HEK293T (cell line): ENCODE results near the gene NPC1.

ENCODE experiments used
- CTCF ChIA-PET: fragments of 350-600 bp; formaldehyde crosslinking; extraction: SDS; loops from one replicate; lab custom pipeline; 2021; ENCODE audit warnings: antibody characterized with exemption, inconsistent platforms; lab: Yijun Ruan, JAX
- POLR2A ChIA-PET: fragments of 350-600 bp; formaldehyde crosslinking; extraction: SDS; loops from one replicate; lab custom pipeline; 2020; ENCODE audit warnings: antibody characterized with exemption, inconsistent platforms; lab: Yijun Ruan, JAX
- DNase-seq: peaks from one replicate; pipeline ENCODE4 v3.0.0; 2012; ENCODE audit warnings: mixed read lengths; ENCODE audit errors: extremely low spot score
- ARNT ChIP-seq: fragments of 450-650 bp; IDR thresholded peaks from 2 replicates; pipeline ENCODE4 v1.6.1; 2017; ENCODE audit warnings: mild to moderate bottlenecking
- BHLHE40 ChIP-seq: fragments of 450-650 bp; IDR thresholded peaks from 2 replicates; pipeline ENCODE4 v1.6.1; 2016; ENCODE audit warnings: mild to moderate bottlenecking, moderate library complexity, borderline replicate concordance
- CTBP1 ChIP-seq: fragments of 450-650 bp; IDR thresholded peaks from 2 replicates; pipeline ENCODE4 v1.6.1; 2016; ENCODE audit warnings: borderline replicate concordance
- ELF4 ChIP-seq: fragments of 450-650 bp; IDR thresholded peaks from 2 replicates; pipeline ENCODE4 v1.6.1; 2017; ENCODE audit warnings: antibody characterized with exemption
- FOXA1 ChIP-seq: fragments of 450-650 bp; IDR thresholded peaks from 2 replicates; pipeline ENCODE4 v1.6.1; 2016; ENCODE audit warnings: mild to moderate bottlenecking
- FOXK2 ChIP-seq: fragments of 450-650 bp; IDR thresholded peaks from 2 replicates; pipeline ENCODE4 v1.6.1; 2016; ENCODE audit warnings: mild to moderate bottlenecking
- FOXM1 ChIP-seq: fragments of 450-650 bp; IDR thresholded peaks from 2 replicates; pipeline ENCODE4 v1.6.1; 2017; ENCODE audit warnings: mild to moderate bottlenecking, borderline replicate concordance
- HDGF ChIP-seq: fragments of 450-650 bp; IDR thresholded peaks from 2 replicates; pipeline ENCODE4 v1.6.1; 2017; ENCODE audit warnings: antibody characterized with exemption, borderline replicate concordance
- L3MBTL2 ChIP-seq: fragments of 450-650 bp; conservative IDR thresholded peaks from 2 replicates; pipeline ENCODE4 v1.6.1; 2016; ENCODE audit warnings: mild to moderate bottlenecking
- LEF1 ChIP-seq: fragments of 450-650 bp; IDR thresholded peaks from 2 replicates; pipeline ENCODE4 v1.6.1; 2017; ENCODE audit warnings: mild to moderate bottlenecking, borderline replicate concordance
- NFRKB ChIP-seq: fragments of 450-650 bp; IDR thresholded peaks from 2 replicates; pipeline ENCODE4 v1.6.1; 2016; ENCODE audit warnings: mild to moderate bottlenecking, moderate library complexity
- PKNOX1 ChIP-seq: fragments of 450-650 bp; IDR thresholded peaks from 2 replicates; pipeline ENCODE4 v1.6.1; 2016
- SP1 ChIP-seq: fragments of 450-650 bp; IDR thresholded peaks from 2 replicates; pipeline ENCODE4 v1.6.1; 2017
- SUZ12 ChIP-seq: fragments of 450-650 bp; IDR thresholded peaks from 2 replicates; pipeline ENCODE4 v1.6.1; 2016; ENCODE audit warnings: mild to moderate bottlenecking
- TARDBP ChIP-seq: fragments of 450-650 bp; IDR thresholded peaks from 2 replicates; pipeline ENCODE4 v1.6.1; 2016
- ZNF384 ChIP-seq: fragments of 450-650 bp; IDR thresholded peaks from 2 replicates; pipeline ENCODE4 v1.6.1; 2016

The NPC1 gene

GRCh38 chr18:23631312-23631711 lies 45.0 kb upstream of the NPC1 start:
- TF ChIP-seq FOXK2 (no peak), ELF4 (no peak), PKNOX1 (no peak), FOXM1 (no peak), LEF1 (no peak), CTBP1 (no peak), FOXA1 (no peak), NFRKB (no peak), SP1 (no peak), ARNT (no peak), BHLHE40 (no peak), L3MBTL2 (no peak)
- DNase-seq, result no peak
- CTCF ChIA-PET, result interaction anchor here (0.8 to 2.0 kb wide), 3 partner anchors 9 to 72 kb away, joined by 3 to 5 read pairs (median 3); no protein-coding TSS in a partner anchor
- POLR2A ChIA-PET, result interaction anchor here (0.6 to 1.3 kb wide), 2 partner anchors 11 to 177 kb away, joined by 3 to 4 read pairs; no protein-coding TSS in a partner anchor

GRCh38 chr18:23629444-23629946 lies 43.2 kb upstream of the NPC1 start:
- POLR2A ChIA-PET, result interaction anchor here (0.6 kb wide), 1 partner anchor 59 kb away, joined by 3 read pairs; no protein-coding TSS in a partner anchor
- DNase-seq, result no peak
- CTCF ChIA-PET, result interaction anchor here (0.6 to 1.7 kb wide), 3 partner anchors 14 to 123 kb away, joined by 3 to 9 read pairs (median 4); no protein-coding TSS in a partner anchor
- no peak for TF ChIP-seq TARDBP
- TF ChIP-seq NFRKB, result no peak
- TF ChIP-seq BHLHE40, result no peak
- no peak for TF ChIP-seq SP1
- no peak for TF ChIP-seq ZNF384
- no peak for TF ChIP-seq FOXA1
- no peak for TF ChIP-seq CTBP1
- TF ChIP-seq ELF4, result no peak
- no peak for TF ChIP-seq ARNT
- no peak for TF ChIP-seq FOXM1
- no peak for TF ChIP-seq PKNOX1
- TF ChIP-seq HDGF, result no peak
- TF ChIP-seq FOXK2, result no peak
- no peak for TF ChIP-seq LEF1
- TF ChIP-seq SUZ12, result no peak
- TF ChIP-seq L3MBTL2, result no peak

- no peak for TF ChIP-seq TARDBP
- TF ChIP-seq FOXK2, result no peak
- no peak for TF ChIP-seq ARNT
- TF ChIP-seq SP1, result no peak
- no peak for TF ChIP-seq SUZ12
- no peak for TF ChIP-seq ELF4
- TF ChIP-seq CTBP1, result no peak
- TF ChIP-seq HDGF, result no peak
- no peak for TF ChIP-seq BHLHE40
- TF ChIP-seq PKNOX1, result no peak
- TF ChIP-seq LEF1, result no peak
- no peak for TF ChIP-seq FOXA1
- no peak for TF ChIP-seq ZNF384
- no peak for TF ChIP-seq L3MBTL2
- no peak for TF ChIP-seq NFRKB
- no peak for TF ChIP-seq FOXM1
- ChIA-PET POLR2A (interaction anchor here (1.2 kb wide), 1 partner anchor 75 kb away, joined by 3 read pairs; no protein-coding TSS in a partner anchor), CTCF (interaction anchor here (0.5 to 1.2 kb wide), 2 partner anchors 75 to 142 kb away, joined by 4 to 7 read pairs; no protein-coding TSS in a partner anchor)
- no peak for DNase-seq
Measured at GRCh38 chr18:23627970-23628369, 41.7 kb upstream of the NPC1 start.

- CTCF ChIA-PET, result interaction anchor here (1.2 to 3.1 kb wide), 2 partner anchors 76 kb away, joined by 4 to 24 read pairs; no protein-coding TSS in a partner anchor
- no peak for DNase-seq
- TF ChIP-seq NFRKB (no peak), BHLHE40 (no peak), ARNT (no peak), FOXM1 (no peak), HDGF (no peak)
- POLR2A ChIA-PET, result interaction anchor here (0.9 to 1.2 kb wide), 2 partner anchors 61 to 76 kb away, joined by 3 read pairs; no protein-coding TSS in a partner anchor
Measured at GRCh38 chr18:23627321-23627720, 41.0 kb upstream of the NPC1 start.

GRCh38 chr18:23626451-23627279 lies 40.4 kb upstream of the NPC1 start:
- TF ChIP-seq L3MBTL2, result peak; percentile 73
- TF ChIP-seq FOXA1, result 0 out of 2 replicates have a peak, but pooled peaks have one; percentile 53
- TF ChIP-seq FOXM1, result no peak
- 0 out of 2 replicates have a peak, but pooled peaks have one; percentile 33 for TF ChIP-seq FOXK2
- TF ChIP-seq TARDBP, result no peak
- TF ChIP-seq PKNOX1, result peak; percentile 77
- no peak for TF ChIP-seq ZNF384
- peak; percentile 37; the same call in 1 of the 2 replicates for TF ChIP-seq CTBP1
- CTCF ChIA-PET, result interaction anchor here (0.8 to 3.1 kb wide), 3 partner anchors 22 to 77 kb away, joined by 3 to 24 read pairs (median 3); no protein-coding TSS in a partner anchor
- DNase-seq, result no peak
- POLR2A ChIA-PET, result interaction anchor here (0.7 to 1.4 kb wide), 3 partner anchors 28 to 512 kb away, joined by 3 read pairs; no protein-coding TSS in a partner anchor
